HEK293 (cell line): Measurements from ENCODE around the gene ZNF385C.
A peak's percentile ranks its signal among the peaks of the same experiment; 100 is the strongest.

Source experiments
- CTCF ChIA-PET: fragments of 350-600 bp; formaldehyde crosslinking; extraction: SDS; loops from one replicate; lab custom pipeline; 2021; ENCODE audit warnings: antibody characterized with exemption; lab: Yijun Ruan, JAX
- POLR2A ChIA-PET: fragments of 300-600 bp; formaldehyde crosslinking; extraction: SDS; loops from one replicate; lab custom pipeline; 2020; ENCODE audit warnings: antibody characterized with exemption, inconsistent platforms; lab: Yijun Ruan, JAX
- H3K27ac ChIP-seq: fragments of 200-500 bp; sonication (Bioruptor generic); 2 replicates; pipeline ENCODE4 v1.5.1; 2014; ENCODE audit warnings: low read depth, low read length, control low read depth, inconsistent platforms; ENCODE audit errors: extremely low read depth
- H3K36me3 ChIP-seq, 2 experiments: fragments of 200-500 bp in 1 of 2; sonication (Bioruptor generic) in 1 of 2; 1 replicate in 1 of 2; 2 replicates in 1 of 2; pipeline ENCODE4 v1.5.1; 2014 to 2017; ENCODE audit warnings: inconsistent platforms in 2 of 2, low read length in 2 of 2; ENCODE audit not compliant: control insufficient read depth in 2 of 2, insufficient read depth in 1 of 2
- H3K4me1 ChIP-seq: fragments of 200-500 bp; sonication (Bioruptor generic); 2 replicates; pipeline ENCODE4 v1.5.1; 2014; ENCODE audit warnings: mild to moderate bottlenecking, low read length, inconsistent platforms; ENCODE audit not compliant: control insufficient read depth, insufficient read depth
- H3K4me3 ChIP-seq: 2 replicates; pipeline ENCODE4 v1.5.1; 2011; ENCODE audit warnings: low read depth, mild to moderate bottlenecking, control low read depth, low read length, moderate library complexity
- H3K9me3 ChIP-seq: fragments of 200-500 bp; sonication (Bioruptor generic); 2 replicates; pipeline ENCODE4 v1.5.1; 2014; ENCODE audit warnings: low read depth, low read length, inconsistent platforms; ENCODE audit not compliant: control insufficient read depth, insufficient read depth
- FEZF1 ChIP-seq: fragments of 450-650 bp; formaldehyde crosslinking; IDR thresholded peaks from 2 replicates; pipeline ENCODE4 v1.5.1; 2016; ENCODE audit warnings: missing biosample characterization, missing genetic modification characterization
- GLIS1 ChIP-seq: fragments of 450-650 bp; formaldehyde crosslinking; IDR thresholded peaks from 2 replicates; pipeline ENCODE4 v1.5.1; 2016; ENCODE audit warnings: missing biosample characterization, missing genetic modification characterization
- KLF1 ChIP-seq: fragments of 450-650 bp; formaldehyde crosslinking; IDR thresholded peaks from 2 replicates; pipeline ENCODE4 v1.5.1; 2016; ENCODE audit warnings: missing biosample characterization, missing genetic modification characterization
- MYNN ChIP-seq: fragments of 450-650 bp; formaldehyde crosslinking; IDR thresholded peaks from 2 replicates; pipeline ENCODE4 v1.5.1; 2016; ENCODE audit warnings: missing biosample characterization, missing genetic modification characterization, borderline replicate concordance
- RBAK ChIP-seq: fragments of 450-650 bp; formaldehyde crosslinking; IDR thresholded peaks from 2 replicates; pipeline ENCODE4 v1.5.1; 2016; ENCODE audit warnings: missing biosample characterization, missing genetic modification characterization
- ZBTB20 ChIP-seq: fragments of 450-650 bp; formaldehyde crosslinking; IDR thresholded peaks from 2 replicates; pipeline ENCODE4 v1.5.1; 2016; ENCODE audit warnings: missing biosample characterization, missing genetic modification characterization
- ZEB2 ChIP-seq: fragments of 450-650 bp; formaldehyde crosslinking; IDR thresholded peaks from 2 replicates; pipeline ENCODE4 v1.5.1; 2016; ENCODE audit warnings: missing biosample characterization, missing genetic modification characterization
- ZNF354C ChIP-seq: fragments of 450-650 bp; formaldehyde crosslinking; IDR thresholded peaks from 2 replicates; pipeline ENCODE4 v1.5.1; 2016; ENCODE audit warnings: missing biosample characterization, missing genetic modification characterization, low read depth, borderline replicate concordance
- ZNF423 ChIP-seq: fragments of 450-650 bp; formaldehyde crosslinking; IDR thresholded peaks from 2 replicates; pipeline ENCODE4 v1.5.1; 2016; ENCODE audit warnings: missing biosample characterization, missing genetic modification characterization
- ZNF549 ChIP-seq: fragments of 450-650 bp; IDR thresholded peaks from 2 replicates; pipeline ENCODE4 v1.5.1; 2018; ENCODE audit warnings: missing biosample characterization, missing genetic modification characterization, mild to moderate bottlenecking, inconsistent platforms, moderate library complexity
- ZNF600 ChIP-seq: fragments of 450-650 bp; formaldehyde crosslinking; IDR thresholded peaks from 2 replicates; pipeline ENCODE4 v1.5.1; 2016; ENCODE audit warnings: missing biosample characterization, missing genetic modification characterization
- ZNF792 ChIP-seq: fragments of 450-650 bp; formaldehyde crosslinking; IDR thresholded peaks from 2 replicates; pipeline ENCODE4 v1.5.1; 2016; ENCODE audit warnings: missing biosample characterization, missing genetic modification characterization
- TF ChIP-seq, protein P1 (sequence below): fragments of 450-650 bp; formaldehyde crosslinking; IDR thresholded peaks from 2 replicates; pipeline ENCODE4 v1.5.1; 2016; ENCODE audit warnings: missing biosample characterization, missing genetic modification characterization
- TF ChIP-seq, protein P2 (sequence below): fragments of 450-650 bp; formaldehyde crosslinking; IDR thresholded peaks from 2 replicates; pipeline ENCODE4 v1.5.1; 2016; ENCODE audit warnings: missing biosample characterization, missing genetic modification characterization
- TF ChIP-seq, protein P3 (sequence below): fragments of 450-650 bp; formaldehyde crosslinking; IDR thresholded peaks from 2 replicates; pipeline ENCODE4 v1.5.1; 2016; ENCODE audit warnings: missing biosample characterization, missing genetic modification characterization

ZNF385C gene

DNA sequence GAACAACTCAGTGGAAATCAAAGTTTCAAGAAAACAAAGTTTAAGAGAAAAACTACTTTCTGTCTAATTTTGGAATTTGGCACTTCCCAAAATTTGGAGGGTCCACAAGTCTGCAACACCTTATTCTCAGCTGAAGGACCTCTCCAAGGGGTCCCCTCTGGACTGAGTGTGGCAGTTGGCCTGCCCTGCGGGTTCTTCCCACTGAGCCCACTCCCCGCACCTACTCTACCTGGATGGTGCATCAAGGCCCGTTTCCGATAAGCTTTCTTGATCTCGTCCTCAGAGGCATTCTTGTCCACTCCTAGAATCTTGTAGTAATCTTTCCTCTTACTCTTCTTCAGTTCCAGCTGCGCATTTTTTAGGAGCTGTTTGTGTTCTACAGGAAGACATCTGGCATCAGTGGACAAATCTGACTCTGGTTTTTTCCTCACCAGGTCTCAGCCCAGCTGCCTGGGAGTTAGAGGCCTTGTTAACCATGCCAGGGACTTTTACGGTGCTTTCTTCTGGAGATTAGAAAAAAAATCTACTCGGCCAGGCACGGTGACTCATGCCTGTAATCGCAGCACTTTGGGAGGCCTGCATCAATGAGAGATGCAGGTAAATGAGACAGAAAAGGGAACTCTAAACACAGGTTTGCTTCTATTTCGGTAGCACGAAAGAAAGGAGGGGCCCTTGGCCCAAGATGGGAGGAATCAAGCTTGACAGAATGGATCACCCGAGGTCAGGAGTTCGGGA is 116.1 kb downstream of the ZNF385C start:
- Histone ChIP-seq H3K36me3 (peaks cover 88 to 90% of the 10 kb centered on the region in 2 experiments), H3K9me3 (no peaks in the 10 kb centered on the region), H3K4me1 (no peaks in the 10 kb centered on the region), H3K27ac (no peak overlapping the region), H3K4me3 (no peak overlapping the region)
- CTCF ChIA-PET, result no interaction called here
- TF ChIP-seq KLF1 (tag by site-specific recombination) (no peak), GLIS1 (peak; percentile 20; the same call in 1 of the 2 replicates), MYNN (peak; percentile 48; the same call in 1 of the 2 replicates)
- POLR2A ChIA-PET, result interaction anchor here (1.2 kb wide), 1 partner anchor 9 kb away, joined by 5 read pairs; no protein-coding TSS in a partner anchor

DNA sequence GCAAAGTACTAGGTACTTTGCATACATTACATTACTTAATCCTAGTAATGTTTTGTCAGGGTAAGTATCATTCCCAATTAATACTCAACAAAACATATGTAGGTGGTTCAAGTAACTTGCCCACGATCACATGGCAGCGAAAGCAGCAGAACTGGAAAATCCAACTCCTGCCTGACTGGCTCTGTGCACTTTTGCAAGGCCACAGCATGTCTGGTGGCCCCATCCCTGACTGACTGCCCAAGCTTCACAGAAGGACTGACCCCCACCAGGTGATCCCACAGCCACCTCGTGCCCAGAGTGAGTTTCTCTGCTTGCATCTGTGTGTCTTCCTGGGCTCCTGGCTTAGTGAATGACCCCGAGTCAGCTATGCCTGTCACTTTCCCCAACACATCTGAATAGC is 120.3 kb downstream of the ZNF385C start:
- no peaks in the 10 kb centered on the region for H3K9me3 ChIP-seq
- H3K4me1 ChIP-seq, result no peaks in the 10 kb centered on the region
- peaks cover 66 to 93% of the 10 kb centered on the region in 2 experiments for H3K36me3 ChIP-seq
- H3K4me3 ChIP-seq, result no peak overlapping the region
- CTCF ChIA-PET, result interaction anchor here (0.7 to 4.6 kb wide), 4 partner anchors 16 to 150 kb away, joined by 3 to 24 read pairs (median 3); no protein-coding TSS in a partner anchor
- POLR2A ChIA-PET, result no interaction called here
- TF ChIP-seq ZNF792 (tag by site-specific recombination), result no peak
- no peak for TF ChIP-seq ZNF354C
- TF ChIP-seq, protein P1, sequence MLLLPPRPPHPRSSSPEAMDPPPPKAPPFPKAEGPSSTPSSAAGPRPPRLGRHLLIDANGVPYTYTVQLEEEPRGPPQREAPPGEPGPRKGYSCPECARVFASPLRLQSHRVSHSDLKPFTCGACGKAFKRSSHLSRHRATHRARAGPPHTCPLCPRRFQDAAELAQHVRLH (tag by site-specific recombination), result no peak
- no peak for TF ChIP-seq ZNF549 (tag by site-specific recombination)
- peak; percentile 63; the same call in 1 of the 2 replicates for TF ChIP-seq ZNF600 (tag by site-specific recombination)
- H3K27ac ChIP-seq, result no peak overlapping the region

DNA sequence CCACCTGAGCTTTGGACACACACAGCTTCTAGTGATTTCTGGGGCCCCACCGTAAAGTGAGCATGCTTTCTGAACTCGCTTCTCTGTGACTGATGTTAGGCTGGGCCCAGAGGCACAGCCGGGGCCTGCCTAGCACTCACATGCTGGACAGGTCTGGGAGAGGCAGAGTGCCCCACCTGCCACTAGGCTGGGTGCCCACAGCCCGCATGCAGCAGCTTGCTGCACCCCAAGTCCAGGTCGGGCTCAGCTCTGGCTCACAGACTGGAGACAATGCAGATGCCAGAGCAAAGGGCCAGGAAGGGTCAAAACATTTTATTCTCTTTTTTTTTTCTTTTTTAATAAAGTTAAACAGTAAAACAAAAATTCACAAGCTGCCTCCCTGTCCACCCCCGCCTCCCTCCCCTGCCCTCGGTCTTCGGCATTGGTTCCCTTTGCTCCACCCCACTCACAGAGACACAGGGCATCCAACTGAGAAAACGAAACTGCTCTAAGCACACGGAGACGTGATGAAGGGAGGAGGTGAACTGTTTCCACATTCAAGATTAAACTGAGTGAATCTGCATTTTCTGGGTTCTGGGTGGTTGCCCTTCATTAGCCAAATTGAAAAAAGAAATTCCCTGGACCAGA is 122.0 kb downstream of the ZNF385C start:
- no peaks in the 10 kb centered on the region for H3K4me1 ChIP-seq
- ChIA-PET CTCF (interaction anchor here (4.6 kb wide), 1 partner anchor 14 kb away, joined by 24 read pairs; no protein-coding TSS in a partner anchor), POLR2A (interaction anchor here (0.5 kb wide), 1 partner anchor 385 kb away, joined by 5 read pairs; no protein-coding TSS in a partner anchor)
- peaks cover 55 to 92% of the 10 kb centered on the region in 2 experiments for H3K36me3 ChIP-seq
- TF ChIP-seq FEZF1 (no peak), ZEB2 (tag by site-specific recombination) (no peak), RBAK (no peak), ZBTB20 (tag by site-specific recombination) (no peak), ZNF423 (tag by site-specific recombination) (no peak)
- TF ChIP-seq, protein P2, sequence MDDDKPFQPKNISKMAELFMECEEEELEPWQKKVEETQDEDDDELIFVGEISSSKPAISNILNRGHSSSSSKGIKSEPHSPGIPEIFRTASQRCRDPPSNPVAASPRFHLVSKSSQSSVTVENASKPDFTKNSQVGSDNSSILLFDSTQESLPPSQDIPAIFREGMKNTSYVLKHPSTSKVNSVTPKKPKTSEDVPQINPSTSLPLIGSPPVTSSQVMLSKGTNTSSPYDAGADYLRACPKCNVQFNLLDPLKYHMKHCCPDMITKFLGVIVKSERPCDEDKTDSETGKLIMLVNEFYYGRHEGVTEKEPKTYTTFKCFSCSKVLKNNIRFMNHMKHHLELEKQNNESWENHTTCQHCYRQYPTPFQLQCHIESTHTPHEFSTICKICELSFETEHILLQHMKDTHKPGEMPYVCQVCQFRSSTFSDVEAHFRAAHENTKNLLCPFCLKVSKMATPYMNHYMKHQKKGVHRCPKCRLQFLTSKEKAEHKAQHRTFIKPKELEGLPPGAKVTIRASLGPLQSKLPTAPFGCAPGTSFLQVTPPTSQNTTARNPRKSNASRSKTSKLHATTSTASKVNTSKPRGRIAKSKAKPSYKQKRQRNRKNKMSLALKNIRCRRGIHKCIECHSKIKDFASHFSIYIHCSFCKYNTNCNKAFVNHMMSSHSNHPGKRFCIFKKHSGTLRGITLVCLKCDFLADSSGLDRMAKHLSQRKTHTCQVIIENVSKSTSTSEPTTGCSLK (tag by site-specific recombination), result no peak
- TF ChIP-seq, protein P3, sequence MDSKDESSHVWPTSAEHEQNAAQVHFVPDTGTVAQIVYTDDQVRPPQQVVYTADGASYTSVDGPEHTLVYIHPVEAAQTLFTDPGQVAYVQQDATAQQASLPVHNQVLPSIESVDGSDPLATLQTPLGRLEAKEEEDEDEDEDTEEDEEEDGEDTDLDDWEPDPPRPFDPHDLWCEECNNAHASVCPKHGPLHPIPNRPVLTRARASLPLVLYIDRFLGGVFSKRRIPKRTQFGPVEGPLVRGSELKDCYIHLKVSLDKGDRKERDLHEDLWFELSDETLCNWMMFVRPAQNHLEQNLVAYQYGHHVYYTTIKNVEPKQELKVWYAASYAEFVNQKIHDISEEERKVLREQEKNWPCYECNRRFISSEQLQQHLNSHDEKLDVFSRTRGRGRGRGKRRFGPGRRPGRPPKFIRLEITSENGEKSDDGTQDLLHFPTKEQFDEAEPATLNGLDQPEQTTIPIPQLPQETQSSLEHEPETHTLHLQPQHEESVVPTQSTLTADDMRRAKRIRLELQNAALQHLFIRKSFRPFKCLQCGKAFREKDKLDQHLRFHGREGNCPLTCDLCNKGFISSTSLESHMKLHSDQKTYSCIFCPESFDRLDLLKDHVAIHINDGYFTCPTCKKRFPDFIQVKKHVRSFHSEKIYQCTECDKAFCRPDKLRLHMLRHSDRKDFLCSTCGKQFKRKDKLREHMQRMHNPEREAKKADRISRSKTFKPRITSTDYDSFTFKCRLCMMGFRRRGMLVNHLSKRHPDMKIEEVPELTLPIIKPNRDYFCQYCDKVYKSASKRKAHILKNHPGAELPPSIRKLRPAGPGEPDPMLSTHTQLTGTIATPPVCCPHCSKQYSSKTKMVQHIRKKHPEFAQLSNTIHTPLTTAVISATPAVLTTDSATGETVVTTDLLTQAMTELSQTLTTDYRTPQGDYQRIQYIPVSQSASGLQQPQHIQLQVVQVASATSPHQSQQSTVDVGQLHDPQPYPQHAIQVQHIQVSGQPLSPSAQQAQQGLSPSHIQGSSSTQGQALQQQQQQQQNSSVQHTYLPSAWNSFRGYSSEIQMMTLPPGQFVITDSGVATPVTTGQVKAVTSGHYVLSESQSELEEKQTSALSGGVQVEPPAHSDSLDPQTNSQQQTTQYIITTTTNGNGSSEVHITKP (tag by site-specific recombination), result no peak
- no peak overlapping the region for H3K4me3 ChIP-seq
- no peaks in the 10 kb centered on the region for H3K9me3 ChIP-seq
- H3K27ac ChIP-seq, result no peak overlapping the region; the same call in 1 of the 2 replicates
